Measurements from ENCODE around the gene GJC1. TPM values are rescaled to one million over a fixed set of nuclear protein-coding genes. Genes with fewer than 3 reads are reported as not detected.
A peak's percentile ranks its signal among the peaks of the same experiment; 100 is the strongest.

The GJC1 gene
- total RNA-seq, result 10 to 100 TPM; 35.2 to 64.0 (median 48.5) TPM
- 20.8 TPM for polyA plus RNA-seq
- long read RNA-seq, donor 1, full-length matches to known transcripts, result 47 of 61 reads
- long read RNA-seq, donor 1, partial matches to known transcripts, result 0 of 61 reads
- long read RNA-seq, donor 1, other reads (novel, unspliced or antisense), result 14 of 61 reads
- long read RNA-seq, donor 2, partial matches to known transcripts, result 0 of 6 reads
- long read RNA-seq, donor 2, other reads (novel, unspliced or antisense), result 2 of 6 reads
- long read RNA-seq, donor 3, full-length matches to known transcripts, result 10 of 27 reads
- long read RNA-seq, donor 3, partial matches to known transcripts, result 0 of 27 reads
- long read RNA-seq, donor 3, other reads (novel, unspliced or antisense), result 17 of 27 reads
- long read RNA-seq, donor 4, transcript GJC1-209 (3 exons, 1,837 nt), result major isoform, 6 of 8 reads
- long read RNA-seq, donor 4, partial matches to known transcripts, result 0 of 8 reads
- long read RNA-seq, donor 4, other reads (novel, unspliced or antisense), result 2 of 8 reads

DNA sequence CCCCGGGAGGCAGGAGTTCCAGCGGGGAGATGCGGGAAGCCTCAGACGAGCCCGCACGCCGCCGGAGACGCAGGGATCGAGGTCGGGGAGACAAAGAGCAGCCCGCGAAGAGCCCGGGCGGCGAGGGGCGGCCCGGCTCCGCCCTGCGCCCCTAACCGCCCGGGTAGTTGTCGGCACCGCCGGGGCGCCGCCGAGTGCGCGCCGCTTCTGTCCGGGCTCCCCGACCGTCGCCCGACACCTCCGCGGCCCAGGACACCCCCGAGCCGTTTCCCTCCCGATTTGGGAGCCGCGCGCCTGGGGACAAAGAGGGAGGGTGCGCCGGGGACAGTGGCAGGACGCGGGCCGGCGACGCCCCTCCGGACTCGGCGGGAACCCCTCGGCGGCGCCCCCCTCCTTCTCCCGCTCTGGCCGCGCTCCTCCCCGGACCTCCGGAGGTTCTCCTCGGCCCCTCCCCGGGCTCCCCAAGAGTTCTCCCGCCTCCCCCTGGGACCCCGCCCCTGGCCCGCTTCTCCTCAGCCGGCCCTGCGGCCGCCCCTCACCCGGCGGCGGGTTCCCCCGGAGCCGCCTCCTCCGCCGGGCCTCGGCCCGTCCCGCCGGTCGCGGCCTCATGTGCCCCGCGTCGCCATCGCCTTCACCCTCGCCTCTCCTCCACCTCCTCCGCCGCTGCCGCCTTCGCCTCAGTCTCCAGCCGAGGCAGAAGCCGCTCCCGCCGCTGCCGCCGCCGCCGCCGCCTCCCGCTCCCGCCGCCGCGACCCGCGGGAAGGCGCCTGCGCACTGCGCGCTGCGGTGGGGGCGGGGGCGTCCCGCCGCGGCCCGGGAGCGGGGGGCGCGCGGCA, at the start of gene GJC1:
Gene GJC1 (minus strand): TSS at position 765 of the 836 bp plus-strand sequence. CDS start 24,470 bp downstream, outside the sequence.
- peak within 1 kb of the TSS; percentile 84 for H3K4me3 ChIP-seq (ENCODE audit: low read length)
- H3K9me3 ChIP-seq (ENCODE audit: control insufficient read depth, low read length), result no peaks in the 10 kb centered on the region
- no peaks in the 10 kb centered on the region for H3K27me3 ChIP-seq (ENCODE audit: control insufficient read depth, insufficient read depth)
- H3K27ac ChIP-seq (ENCODE audit: low read length), result peak within 1 kb of the TSS; percentile 76
- intact Hi-C loops (cut with DNase I), result no loop called here
- H3K4me1 ChIP-seq (ENCODE audit: control insufficient read depth, insufficient read depth, low read length), result no peaks in the 10 kb centered on the region
- ATAC-seq (peak; percentile 71 to 73), DNase-seq (peak; percentile 42 to 80 (median 71))
- under 1% methylated on average over 123 of the region's 123 CpGs for WGBS

DNA sequence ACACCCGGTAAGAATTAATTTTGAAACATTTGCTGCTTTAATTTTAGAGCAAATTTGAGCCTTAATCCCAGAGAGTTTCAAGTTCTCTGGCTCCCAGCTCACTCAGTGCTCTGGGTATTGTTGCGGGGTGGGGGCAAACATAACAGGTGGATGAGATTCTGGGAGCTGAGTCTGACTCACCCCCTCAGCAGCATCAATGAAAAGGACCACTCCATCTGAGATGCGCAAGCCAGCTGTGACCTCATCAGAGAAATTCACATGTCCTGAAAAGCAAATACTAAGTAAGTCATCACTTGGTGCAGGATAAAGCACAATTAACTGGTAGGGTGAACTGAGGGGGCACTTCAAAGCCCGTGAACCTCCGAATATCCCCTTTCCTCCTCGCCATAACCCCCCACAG, 49.3 kb upstream of the GJC1 start:
- ATAC-seq (no peak), DNase-seq (no peak)
- intact Hi-C loops (cut with DNase I), result loop anchor here in 2 of 4 donors (2.0 to 5.0 kb wide), 2 partner anchors 105 to 107 kb away; no protein-coding TSS in a partner anchor
- H3K4me3 ChIP-seq (ENCODE audit: low read length), result no peak overlapping the region
- H3K27me3 ChIP-seq (ENCODE audit: control insufficient read depth, insufficient read depth), result no peaks in the 10 kb centered on the region
- H3K4me1 ChIP-seq (ENCODE audit: control insufficient read depth, insufficient read depth, low read length), result no peaks in the 10 kb centered on the region
- H3K9me3 ChIP-seq (ENCODE audit: control insufficient read depth, low read length), result no peaks in the 10 kb centered on the region
- no peak overlapping the region for H3K27ac ChIP-seq (ENCODE audit: low read length)
- WGBS, result 86% methylated on average over 6 of the region's 6 CpGs

DNA sequence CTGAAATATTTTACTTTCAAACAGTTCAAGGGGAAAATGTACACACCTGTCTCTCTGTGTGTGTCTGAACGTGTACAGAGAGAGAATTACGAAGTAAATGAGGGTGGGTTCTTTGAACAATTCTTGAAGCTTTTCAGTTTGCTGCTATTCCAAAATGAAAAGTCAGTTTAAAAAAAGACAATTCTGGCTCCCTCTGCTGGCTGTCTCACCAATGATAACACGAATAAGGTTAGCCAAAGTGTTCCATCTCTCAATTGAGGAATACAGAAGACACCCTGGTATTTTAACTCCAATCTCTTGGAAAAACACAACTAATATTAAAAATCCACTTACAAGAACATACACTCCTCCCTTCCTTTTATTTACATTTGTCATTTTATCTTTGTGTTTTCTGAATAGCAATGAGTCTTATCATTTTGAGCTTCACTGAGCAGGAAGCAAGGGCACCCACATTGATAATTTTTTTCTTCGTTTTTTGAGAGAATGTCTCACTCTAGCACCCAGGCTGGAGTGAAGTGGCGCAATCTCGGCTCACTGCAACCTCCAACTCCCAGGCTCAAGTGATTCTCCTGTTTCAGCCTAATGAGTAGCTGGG, 48.6 kb upstream of the GJC1 start:
- H3K27ac ChIP-seq (ENCODE audit: low read length), result no peak overlapping the region
- H3K27me3 ChIP-seq (ENCODE audit: control insufficient read depth, insufficient read depth), result no peaks in the 10 kb centered on the region
- ATAC-seq (no peak), DNase-seq (no peak)
- WGBS, result 39% methylated on average over 6 of the region's 6 CpGs
- no peaks in the 10 kb centered on the region for H3K4me1 ChIP-seq (ENCODE audit: control insufficient read depth, insufficient read depth, low read length)
- H3K4me3 ChIP-seq (ENCODE audit: low read length), result no peak overlapping the region
- no peaks in the 10 kb centered on the region for H3K9me3 ChIP-seq (ENCODE audit: control insufficient read depth, low read length)
- intact Hi-C loops (cut with DNase I), result loop anchor here in 2 of 4 donors (2.0 to 5.0 kb wide), 2 partner anchors 104 to 106 kb away; no protein-coding TSS in a partner anchor

DNA sequence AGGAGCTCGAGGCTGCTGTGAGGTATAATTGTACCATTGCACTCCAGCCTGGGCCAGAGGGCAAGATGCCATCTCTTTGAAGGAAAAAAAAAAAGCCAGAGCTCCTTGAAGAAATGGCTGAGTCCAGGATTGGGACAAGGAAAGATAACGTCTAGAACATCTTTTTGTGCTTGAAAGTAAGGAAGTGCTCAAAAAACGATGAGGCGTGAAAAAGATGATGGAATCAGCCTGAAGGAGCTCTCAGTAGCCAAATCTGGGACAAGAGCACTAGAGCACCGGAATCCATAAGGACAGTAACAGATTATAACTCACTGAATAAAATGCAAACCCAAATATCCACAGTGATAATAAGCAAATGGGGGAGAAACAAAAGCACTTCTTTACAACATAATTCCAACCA, 47.0 kb upstream of the GJC1 start:
- ATAC-seq (no peak), DNase-seq (no peak)
- Histone ChIP-seq H3K4me3 (ENCODE audit: low read length) (no peak overlapping the region), H3K27me3 (ENCODE audit: control insufficient read depth, insufficient read depth) (no peaks in the 10 kb centered on the region), H3K27ac (ENCODE audit: low read length) (no peak overlapping the region), H3K9me3 (ENCODE audit: control insufficient read depth, low read length) (no peaks in the 10 kb centered on the region), H3K4me1 (ENCODE audit: control insufficient read depth, insufficient read depth, low read length) (peaks cover 4% of the 10 kb centered on the region)
- 86% methylated on average over 5 of the region's 5 CpGs for WGBS
- intact Hi-C loops (cut with DNase I), result loop anchor here in 1 of 4 donors (5.0 kb wide), 1 partner anchor 105 kb away; no protein-coding TSS in a partner anchor

DNA sequence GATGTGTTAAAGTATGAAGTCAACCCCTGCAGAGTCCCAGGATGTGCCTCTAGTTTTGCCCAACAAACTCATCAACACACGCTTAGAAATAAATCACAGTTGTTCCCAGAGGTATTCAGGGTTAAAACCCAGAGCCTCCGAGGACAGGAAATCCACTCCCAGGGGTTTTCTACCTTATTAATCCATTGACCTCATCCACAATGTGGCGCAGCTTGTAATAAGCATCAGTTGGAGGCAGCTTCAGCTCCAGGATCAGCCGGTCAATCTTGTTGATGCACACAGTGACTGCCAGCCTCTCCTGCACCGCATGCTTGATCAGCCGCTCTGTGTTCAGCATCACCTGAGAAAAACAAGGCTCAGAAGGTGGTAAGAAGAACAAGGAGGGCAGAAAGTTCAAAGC, 45.7 kb upstream of the GJC1 start:
- Histone ChIP-seq H3K4me3 (ENCODE audit: low read length) (no peak overlapping the region), H3K27ac (ENCODE audit: low read length) (no peak overlapping the region), H3K27me3 (ENCODE audit: control insufficient read depth, insufficient read depth) (no peaks in the 10 kb centered on the region), H3K9me3 (ENCODE audit: control insufficient read depth, low read length) (no peaks in the 10 kb centered on the region), H3K4me1 (ENCODE audit: control insufficient read depth, insufficient read depth, low read length) (peaks cover 8% of the 10 kb centered on the region)
- no peak for DNase-seq
- 89% methylated on average over 6 of the region's 6 CpGs for WGBS
- no peak for ATAC-seq
- intact Hi-C loops (cut with DNase I), result loop anchor here in 1 of 4 donors (5.0 kb wide), 1 partner anchor 103 kb away; no protein-coding TSS in a partner anchor

DNA sequence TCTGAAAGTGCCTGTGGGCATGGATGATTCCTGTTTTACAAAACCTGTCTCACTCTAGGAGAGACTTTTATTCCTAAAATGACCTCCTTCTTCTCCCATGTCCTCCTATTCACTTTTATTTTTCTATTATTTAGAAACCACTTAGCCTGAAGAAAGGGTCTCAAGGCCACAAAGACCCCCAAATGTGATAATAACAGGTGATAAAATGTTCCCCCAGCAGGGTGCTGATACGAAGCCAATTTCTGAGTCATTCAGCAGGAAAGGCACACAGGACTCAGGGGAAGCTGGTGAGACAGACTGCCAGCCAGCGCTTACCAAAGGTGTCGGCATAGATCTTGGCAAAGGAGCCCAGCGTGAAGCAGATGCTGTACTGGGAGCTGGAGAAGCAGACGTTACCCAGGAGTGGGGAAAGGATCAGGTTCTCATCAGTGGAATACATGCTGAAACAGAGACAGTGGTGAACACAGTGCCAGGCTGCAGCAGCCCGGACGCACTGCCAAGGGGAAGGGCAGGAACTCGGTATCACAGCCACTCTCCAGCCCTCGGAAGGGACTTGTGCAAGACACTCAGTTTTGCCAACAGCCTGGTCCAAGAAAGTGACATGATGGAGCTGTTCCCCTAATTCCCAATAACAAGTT, 42.2 kb upstream of the GJC1 start:
- H3K4me3 ChIP-seq (ENCODE audit: low read length), result no peak overlapping the region
- H3K4me1 ChIP-seq (ENCODE audit: control insufficient read depth, insufficient read depth, low read length), result peaks cover 8% of the 10 kb centered on the region
- intact Hi-C loops (cut with DNase I), result no loop called here
- DNase-seq (peak; percentile 59 to 85 (median 78)), ATAC-seq (peak; percentile 81 to 91)
- no peaks in the 10 kb centered on the region for H3K9me3 ChIP-seq (ENCODE audit: control insufficient read depth, low read length)
- WGBS, result 50% methylated on average over 9 of the region's 9 CpGs
- H3K27me3 ChIP-seq (ENCODE audit: control insufficient read depth, insufficient read depth), result no peaks in the 10 kb centered on the region
- H3K27ac ChIP-seq (ENCODE audit: low read length), result peak overlapping the region; percentile 54

DNA sequence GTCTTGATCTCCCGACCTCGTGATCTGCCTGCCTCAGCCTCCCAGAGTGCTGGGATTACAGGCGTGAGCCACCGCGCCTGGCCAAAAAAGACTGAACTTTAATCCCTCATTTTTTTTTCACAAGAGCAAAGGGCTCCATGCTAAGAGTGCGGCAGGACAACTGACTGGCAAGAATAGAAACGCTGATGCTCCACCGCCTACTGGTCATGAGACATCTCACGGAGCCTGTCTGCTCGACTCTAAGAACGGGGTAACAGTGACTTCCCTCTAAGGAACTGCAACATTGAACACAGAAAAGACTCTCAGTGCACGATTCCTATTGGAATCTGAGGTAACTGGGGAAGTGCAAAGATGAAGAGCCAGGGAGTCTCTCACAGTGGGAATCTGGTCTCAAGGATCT, 41.5 kb upstream of the GJC1 start:
- no peak for DNase-seq
- no peak overlapping the region for H3K4me3 ChIP-seq (ENCODE audit: low read length)
- WGBS, result 83% methylated on average over 12 of the region's 12 CpGs
- H3K27ac ChIP-seq (ENCODE audit: low read length), result peak overlapping the region; percentile 54
- peaks cover 8% of the 10 kb centered on the region for H3K4me1 ChIP-seq (ENCODE audit: control insufficient read depth, insufficient read depth, low read length)
- H3K9me3 ChIP-seq (ENCODE audit: control insufficient read depth, low read length), result no peaks in the 10 kb centered on the region
- H3K27me3 ChIP-seq (ENCODE audit: control insufficient read depth, insufficient read depth), result no peaks in the 10 kb centered on the region
- intact Hi-C loops (cut with DNase I), result no loop called here
- ATAC-seq, result no peak

DNA sequence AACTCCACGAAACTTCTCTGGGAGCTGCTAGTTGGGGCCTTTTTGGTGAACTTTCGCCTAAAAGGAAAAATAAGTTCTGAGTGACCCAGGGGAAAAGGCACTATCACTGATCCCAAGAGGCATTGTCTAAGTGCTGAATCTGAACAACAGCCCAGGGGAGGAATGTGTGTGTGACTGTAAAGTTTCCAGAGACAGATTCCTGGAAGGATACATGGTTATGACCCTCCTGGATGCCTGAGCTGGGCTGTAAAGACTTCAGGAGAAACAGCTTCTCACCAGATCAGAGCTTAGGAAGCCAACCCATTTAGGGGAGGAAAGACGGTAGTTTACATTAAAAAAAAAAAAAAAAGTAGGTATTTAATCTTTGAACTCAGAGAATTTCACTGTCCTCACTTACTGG, 37.8 kb upstream of the GJC1 start:
- intact Hi-C loops (cut with DNase I), result loop anchor here in 1 of 4 donors (5.0 kb wide), 1 partner anchor 91 kb away; no protein-coding TSS in a partner anchor
- ATAC-seq, result peak in 1 of 2 donors; percentile 23
- H3K27ac ChIP-seq (ENCODE audit: low read length), result no peak overlapping the region

DNA sequence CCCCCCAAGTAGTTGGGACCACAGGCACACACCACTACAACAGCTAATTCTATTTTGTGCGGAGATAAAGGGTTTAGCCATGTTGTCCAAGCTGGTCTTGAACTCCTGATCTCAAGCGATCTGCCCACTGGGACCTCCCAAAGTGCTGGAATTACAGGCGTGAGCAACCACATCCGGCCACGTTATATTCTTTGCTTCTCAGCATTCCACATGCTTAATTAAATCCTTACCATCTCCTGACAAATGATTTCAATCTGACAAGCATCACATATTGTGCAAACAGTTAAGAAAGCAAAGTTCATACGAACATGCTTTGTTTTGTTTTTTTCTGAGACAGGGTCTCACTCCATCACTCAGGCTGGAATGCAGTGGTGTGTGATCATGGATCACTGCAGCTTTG, 35.8 kb upstream of the GJC1 start:
- no peak for DNase-seq
- Histone ChIP-seq H3K9me3 (ENCODE audit: control insufficient read depth, low read length) (no peaks in the 10 kb centered on the region), H3K27me3 (ENCODE audit: control insufficient read depth, insufficient read depth) (no peaks in the 10 kb centered on the region), H3K27ac (ENCODE audit: low read length) (no peak overlapping the region), H3K4me3 (ENCODE audit: low read length) (no peak overlapping the region), H3K4me1 (ENCODE audit: control insufficient read depth, insufficient read depth, low read length) (no peaks in the 10 kb centered on the region)
- WGBS, result 84% methylated on average over 6 of the region's 6 CpGs
- ATAC-seq, result no peak
- intact Hi-C loops (cut with DNase I), result loop anchor here in 3 of 4 donors (2.0 to 5.0 kb wide), 3 partner anchors 87 to 89 kb away; no protein-coding TSS in a partner anchor

More for the DNA sequence above, 37.8 kb upstream of the GJC1 start:
- Histone ChIP-seq H3K4me1 (ENCODE audit: control insufficient read depth, insufficient read depth, low read length) (peaks cover 4% of the 10 kb centered on the region), H3K9me3 (ENCODE audit: control insufficient read depth, low read length) (no peaks in the 10 kb centered on the region), H3K4me3 (ENCODE audit: low read length) (no peak overlapping the region), H3K27me3 (ENCODE audit: control insufficient read depth, insufficient read depth) (no peaks in the 10 kb centered on the region)
- DNase-seq, result no peak
- WGBS, result 55% methylated on average over 3 of the region's 3 CpGs

DNA sequence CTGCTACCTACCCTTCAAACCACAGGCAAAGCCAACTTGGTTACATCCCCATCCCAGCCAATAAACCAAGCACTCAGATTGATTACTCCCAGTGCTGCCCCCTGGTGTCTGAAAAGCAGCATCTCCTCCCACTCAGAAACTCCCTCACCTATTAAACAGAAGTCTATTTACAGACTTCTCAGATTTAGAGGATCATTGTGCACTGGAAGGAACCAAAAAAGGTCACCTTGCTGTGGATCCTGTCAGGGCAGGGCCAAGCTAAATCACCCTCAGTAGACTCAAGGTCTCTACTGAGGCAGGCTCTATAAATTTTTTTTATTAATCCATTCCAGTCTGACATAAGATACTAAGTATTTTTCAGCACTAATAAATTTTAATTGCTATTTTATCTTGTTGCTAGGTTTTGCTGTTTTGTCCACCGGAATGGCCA, 35.2 kb upstream of the GJC1 start:
- WGBS, result 47% methylated on average over 1 of the region's 1 CpG
- no peaks in the 10 kb centered on the region for H3K27me3 ChIP-seq (ENCODE audit: control insufficient read depth, insufficient read depth)
- no peak overlapping the region for H3K4me3 ChIP-seq (ENCODE audit: low read length)
- H3K4me1 ChIP-seq (ENCODE audit: control insufficient read depth, insufficient read depth, low read length), result no peaks in the 10 kb centered on the region
- no peak overlapping the region for H3K27ac ChIP-seq (ENCODE audit: low read length)
- DNase-seq (peak; percentile 56 to 78 (median 65)), ATAC-seq (peak; percentile 56 to 67)
- H3K9me3 ChIP-seq (ENCODE audit: control insufficient read depth, low read length), result no peaks in the 10 kb centered on the region
- intact Hi-C loops (cut with DNase I), result loop anchor here in 3 of 4 donors (2.0 to 5.0 kb wide), 3 partner anchors 86 to 88 kb away; no protein-coding TSS in a partner anchor
